Heart right ventricle (tissue), 12 donors: ENCODE results near the gene CDCA8. TPM values are rescaled to one million over a fixed set of nuclear protein-coding genes. Genes with fewer than 3 reads are reported as not detected.

ENCODE experiments used
- polyA plus RNA-seq, 2 donors: library from polyadenylated mRNA; stranded (reverse); fragments of 200-250 nt; gene quantifications; one replicate each; pipeline ENCODE4 v1.2.3, GENCODE V29; 2013
- total RNA-seq, 10 donors: library from RNA; stranded (reverse); fragmentation: NEBNext Ultra II Directional in 3 of 10; extraction: Animal tissue kit (Norgen Biotek cat#: 25700) in 3 of 10; gene quantifications; one replicate each; pipeline versions ENCODE4 v1.2.1 to v1.2.4, GENCODE V29; 2021 to 2023
- donor health status: ischemic (EF 13 %, LVEDD 7.1; RV severe dilation, severe dysfunction).
- donor health status: healthy with polysubstance abuse.
- donor health status: DM: no; HTN: yes; CAD: no.
- donor health status: DM: no; HTN: no; CAD: no.
- donor health status: ischemic (EF 25% LVEDD 6.9; RV normal size, moderate dysfunction).
- donor health status: ischemic (EF 25% LVEDD 5.7; RV mildly dilated, moderate dysfunction).
- donor health status: healthy.
- donor health status: nonischemic (EF 11% LVEDD 7.7; RV severe dilation, severe dysfunction).
- donor health status: DM: yes; HTN: yes; CAD: no.
- donor health status: PGD.
- donor health status: ischemic (EF 29% LVEDD 5.4; RV normal size, mild dysfunction).
- donor health status: nonischemic (EF 23%, LVEDD 6.1; RV moderate dilation, normal function).

CDCA8 gene
- total and polyA plus RNA-seq, 12 donors: 0.09 to 2.9 (median 0.41) TPM; not detected in 1

Other genes with a start within 250 kb of the CDCA8 start
- 10 to 100 TPM in 1 of 10 donors, 1 to 10 TPM in 9; 2.9 to 10.9 (median 4.9) TPM for gene ZC3H12A, start 217.9 kb upstream of the CDCA8 start, total RNA-seq
- 1 to 10 TPM; 4.5 to 5.2 TPM for gene ZC3H12A, start 217.9 kb upstream of the CDCA8 start, polyA plus RNA-seq
- gene MEAF6, start 177.8 kb upstream of the CDCA8 start, total RNA-seq: 10 to 100 TPM; 27.8 to 59.9 (median 38.0) TPM
- gene MEAF6, start 177.8 kb upstream of the CDCA8 start, polyA plus RNA-seq: 10 to 100 TPM; 33.8 to 34.0 TPM
- 10 to 100 TPM in 3 of 10 donors, 1 to 10 TPM in 7; 6.0 to 12.1 (median 9.2) TPM for gene SNIP1, start 138.2 kb upstream of the CDCA8 start, total RNA-seq
- gene SNIP1, start 138.2 kb upstream of the CDCA8 start, polyA plus RNA-seq: 1 to 10 TPM; 3.2 to 4.4 TPM
- 1 to 10 TPM; 2.1 to 7.7 (median 4.0) TPM for gene DNALI1, start 135.6 kb upstream of the CDCA8 start, total RNA-seq
- 1 to 10 TPM; 1.9 to 9.4 TPM for gene DNALI1, start 135.6 kb upstream of the CDCA8 start, polyA plus RNA-seq
- gene GNL2, start 96.6 kb upstream of the CDCA8 start, total RNA-seq: 10 to 100 TPM; 20.2 to 35.4 (median 22.3) TPM
- 100 to 1,000 TPM in 1 of 2 donors, 10 to 100 TPM in 1; 41.5 to 196 TPM for gene GNL2, start 96.6 kb upstream of the CDCA8 start, polyA plus RNA-seq
- under 1 TPM in 2 of 10 donors, not detected in 8; 0.10 to 0.35 TPM for gene RSPO1, start 57.6 kb upstream of the CDCA8 start, total RNA-seq
- under 1 TPM in 1 of 2 donors, not detected in 1; 0.03 TPM for gene RSPO1, start 57.6 kb upstream of the CDCA8 start, polyA plus RNA-seq
- gene EPHA10, start 72.6 kb downstream of the CDCA8 start, total RNA-seq: under 1 TPM in 4 of 10 donors, not detected in 6; 0.04 to 0.15 (median 0.06) TPM
- gene EPHA10, start 72.6 kb downstream of the CDCA8 start, polyA plus RNA-seq: under 1 TPM; 0.04 to 0.15 TPM
- gene MANEAL, start 101.3 kb downstream of the CDCA8 start, total RNA-seq: 1 to 10 TPM in 8 of 10 donors, under 1 TPM in 2; 0.69 to 3.1 (median 1.6) TPM
- gene MANEAL, start 101.3 kb downstream of the CDCA8 start, polyA plus RNA-seq: under 1 TPM; 0.66 to 0.75 TPM
- gene C1orf122, start 115.3 kb downstream of the CDCA8 start, total RNA-seq: 10 to 100 TPM; 37.8 to 53.0 (median 46.0) TPM
- 10 to 100 TPM; 45.9 to 48.1 TPM for gene C1orf122, start 115.3 kb downstream of the CDCA8 start, polyA plus RNA-seq
- 1 to 10 TPM; 3.3 to 9.1 (median 5.5) TPM for gene YRDC, start 115.7 kb downstream of the CDCA8 start, total RNA-seq
- 10 to 100 TPM in 1 of 2 donors, 1 to 10 TPM in 1; 4.3 to 15.9 TPM for gene YRDC, start 115.7 kb downstream of the CDCA8 start, polyA plus RNA-seq
- 10 to 100 TPM; 10.0 to 17.1 (median 11.0) TPM for gene MTF1, start 167.1 kb downstream of the CDCA8 start, total RNA-seq
- 1 to 10 TPM; 1.5 to 2.1 TPM for gene MTF1, start 167.1 kb downstream of the CDCA8 start, polyA plus RNA-seq